SH-SY5Y (cell line): ENCODE results near the gene MYRIP.

Source experiments
- GATA2 ChIP-seq: IDR thresholded peaks from 2 replicates; pipeline ENCODE4 v1.6.1; 2011; ENCODE audit warnings: mild to moderate bottlenecking, low read depth, low read length
- GATA3 ChIP-seq: IDR thresholded peaks from 2 replicates; pipeline ENCODE4 v1.6.1; 2011; ENCODE audit warnings: low read depth, mild to moderate bottlenecking, low read length, moderate library complexity

The MYRIP gene

GRCh38 chr3:39801216-39801615 is 8.2 kb upstream of the MYRIP start:
- TF ChIP-seq GATA2: no peak
- TF ChIP-seq GATA3: no peak

GRCh38 chr3:39803956-39804355 is 5.5 kb upstream of the MYRIP start:
- no peak for TF ChIP-seq GATA3
- TF ChIP-seq GATA2: no peak

- TF ChIP-seq GATA2 (no peak), GATA3 (no peak)
Measured at GRCh38 chr3:39804951-39805350, 4.5 kb upstream of the MYRIP start.

- TF ChIP-seq GATA3 (no peak), GATA2 (no peak)
Measured at GRCh38 chr3:39805650-39806049, 3.8 kb upstream of the MYRIP start.

- no peak for TF ChIP-seq GATA3
- TF ChIP-seq GATA2: no peak
Measured at GRCh38 chr3:39806820-39807219, 2.6 kb upstream of the MYRIP start.

- no peak for TF ChIP-seq GATA2
- no peak for TF ChIP-seq GATA3
Measured at GRCh38 chr3:39808467-39809180, 785 bp upstream of the MYRIP start.

GRCh38 chr3:39809995-39810595 is 686 bp downstream of the MYRIP start:
- no peak for TF ChIP-seq GATA2
- TF ChIP-seq GATA3: no peak

GRCh38 chr3:39810647-39811161 is 1.3 kb downstream of the MYRIP start:
- TF ChIP-seq GATA3 (no peak), GATA2 (no peak)

GRCh38 chr3:39811561-39811960 is 2.2 kb downstream of the MYRIP start:
- TF ChIP-seq GATA2 (no peak), GATA3 (no peak)

GRCh38 chr3:39812537-39812936 is 3.1 kb downstream of the MYRIP start:
- no peak for TF ChIP-seq GATA2
- TF ChIP-seq GATA3: no peak

GRCh38 chr3:39814007-39814406 is 4.6 kb downstream of the MYRIP start:
- no peak for TF ChIP-seq GATA2
- TF ChIP-seq GATA3: no peak

- TF ChIP-seq GATA2 (peak; percentile 64), GATA3 (0 out of 2 replicates have a peak, but pooled peaks have one; percentile 22)
Measured at GRCh38 chr3:39819899-39820298, 10.5 kb downstream of the MYRIP start.

GRCh38 chr3:39839484-39839883 is 30.1 kb downstream of the MYRIP start:
- TF ChIP-seq GATA3: no peak
- no peak for TF ChIP-seq GATA2

GRCh38 chr3:39843440-39843839 is 34.0 kb downstream of the MYRIP start:
- TF ChIP-seq GATA2 (no peak), GATA3 (no peak)

GRCh38 chr3:39848365-39848764 is 39.0 kb downstream of the MYRIP start:
- no peak for TF ChIP-seq GATA3
- TF ChIP-seq GATA2: no peak
